Keratinocyte (primary cell): Measurements from ENCODE around the gene FAM156A. TPM values are rescaled to one million over a fixed set of nuclear protein-coding genes. Genes with fewer than 3 reads are reported as not detected.
"Not testable (repeated sequence)": the region's sequence is repeated elsewhere in the genome, so short reads cannot be mapped to it uniquely, and the experiment has no call there.

ENCODE experiments used
- DNase-seq: peaks from one replicate; pipeline ENCODE4 v3.0.0-alpha.2; 2011; ENCODE audit warnings: low read depth, missing footprints, low spot score
- FAIRE-seq: peaks from 2 replicates; lab custom pipeline; 2011; peaks lifted over from hg19 to GRCh38; lab: Jason Lieb, UNC
- H2AFZ ChIP-seq: 2 replicates; pipeline ENCODE4 v1.6.0; 2012; ENCODE audit warnings: low read length, control low read depth, inconsistent platforms; ENCODE audit not compliant: control insufficient read depth
- H3K27ac ChIP-seq: 2 replicates; pipeline ENCODE4 v1.5.1; 2011; ENCODE audit warnings: low read length; ENCODE audit not compliant: control insufficient read depth, insufficient read depth
- H3K27me3 ChIP-seq: 3 replicates; pipeline ENCODE4 v1.6.0; 2011; ENCODE audit warnings: low read length; ENCODE audit not compliant: control insufficient read depth, insufficient read depth; ENCODE audit errors: extremely low read depth
- H3K36me3 ChIP-seq, 2 experiments: 2 replicates in 1 of 2; 3 replicates in 1 of 2; pipeline ENCODE4 v1.5.1; 2011; ENCODE audit warnings: low read length in 2 of 2, mild to moderate bottlenecking in 1 of 2; ENCODE audit not compliant: control insufficient read depth in 2 of 2, insufficient read depth in 2 of 2; ENCODE audit errors: extremely low read depth in 1 of 2
- H3K4me1 ChIP-seq: 3 replicates; pipeline ENCODE4 v1.5.1; 2011; ENCODE audit warnings: low read length; ENCODE audit not compliant: control insufficient read depth, insufficient read depth; ENCODE audit errors: extremely low read depth
- H3K4me2 ChIP-seq: 3 replicates; pipeline ENCODE4 v1.6.0; 2011; ENCODE audit warnings: low read depth, low read length; ENCODE audit not compliant: control insufficient read depth, insufficient read depth; ENCODE audit errors: extremely low read depth
- H3K4me3 ChIP-seq, 3 experiments: fragments of 200-600 bp in 1 of 3; sonication (generic) in 1 of 3; 2 replicates in 2 of 3; 3 replicates in 1 of 3; pipeline ENCODE4 v1.5.1; 2011 to 2016; ENCODE audit warnings: low read length in 3 of 3, mild to moderate bottlenecking in 3 of 3, control low read depth in 2 of 3, inconsistent platforms in 1 of 3, low read depth in 1 of 3, mixed read lengths in 1 of 3, mixed run types in 1 of 3, moderate library complexity in 1 of 3; ENCODE audit not compliant: control insufficient read depth in 2 of 3, insufficient read depth in 2 of 3; ENCODE audit errors: extremely low read depth in 1 of 3
- H3K79me2 ChIP-seq: 2 replicates; pipeline ENCODE4 v1.6.0; 2012; ENCODE audit warnings: low read length; ENCODE audit not compliant: control insufficient read depth, insufficient read depth
- H3K9ac ChIP-seq: 3 replicates; pipeline ENCODE4 v1.6.0; 2011; ENCODE audit warnings: low read length; ENCODE audit not compliant: control insufficient read depth, insufficient read depth; ENCODE audit errors: extremely low read depth
- H3K9me1 ChIP-seq: 3 replicates; pipeline ENCODE4 v1.6.0; 2011; ENCODE audit warnings: low read length; ENCODE audit not compliant: control insufficient read depth, insufficient read depth; ENCODE audit errors: extremely low read depth
- H3K9me3 ChIP-seq: 2 replicates; pipeline ENCODE4 v1.5.1; 2012; ENCODE audit warnings: low read depth, low read length; ENCODE audit not compliant: control insufficient read depth
- H4K20me1 ChIP-seq: 3 replicates; pipeline ENCODE4 v1.6.0; 2011; ENCODE audit warnings: low read length; ENCODE audit not compliant: control insufficient read depth, insufficient read depth; ENCODE audit errors: extremely low read depth
- CTCF ChIP-seq, 3 experiments: IDR thresholded peaks in 1 of 3; conservative IDR thresholded peaks in 1 of 3; optimal IDR thresholded peaks in 1 of 3; 2 replicates in 2 of 3; 3 replicates in 1 of 3; pipeline versions ENCODE3 to v1.5.1; 2011; ENCODE audit warnings: low read length in 3 of 3, mild to moderate bottlenecking in 3 of 3, moderate library complexity in 2 of 3, control low read depth in 1 of 3, inconsistent platforms in 1 of 3; ENCODE audit not compliant: insufficient read depth in 2 of 3; ENCODE audit errors: extremely low read depth in 1 of 3
- EZH2 ChIP-seq: IDR thresholded peaks from one replicate; pipeline ENCODE4 v1.6.1; 2012; ENCODE audit warnings: inconsistent platforms, mild to moderate bottlenecking, low read length, moderate library complexity
- dilution Hi-C: fragments of 300-500 bp; cut with MboI; formaldehyde crosslinking; loops from one replicate; pipeline ENCODE4 v1.7.0; 2020; ENCODE audit warnings: low sequenced_read_pairs; ENCODE audit not compliant: extremely low pct_ligation_motif_present
- polyA plus RNA-seq, 5 experiments: library from polyadenylated mRNA; depleted of rRNA in 3 of 5; stranded (reverse) in 3 of 5; stranded (forward) in 1 of 5; unstranded in 1 of 5; fragments of >200 nt; gene quantifications; 1 replicate in 1 of 5; 2 replicates in 3 of 5; 3 replicates in 1 of 5; pipeline versions ENCODE4 v1.2.1 to v1.2.3, GENCODE V29; 2011 to 2012; ENCODE audit warnings: missing spikeins in 2 of 5, low read depth in 1 of 5, low replicate concordance in 1 of 5

FAM156A gene
- polyA plus RNA-seq, 1 donor (not counting 4 experiments of a cell fraction or from before 2014, with no cell fraction given): 12.8 TPM

GRCh38 chrX:52933213-52933612, 25.1 kb downstream of the FAM156A start:
- dilution Hi-C loops: no loop called here
- Histone ChIP-seq H3K4me1 (peaks cover 7% of the 10 kb centered on the region), H3K9ac (no peak overlapping the region), H3K36me3 (no peaks in the 10 kb centered on the region), H4K20me1 (no peaks in the 10 kb centered on the region), H3K27me3 (no peaks in the 10 kb centered on the region), H3K9me1 (no peaks in the 10 kb centered on the region), H2AFZ (no peak overlapping the region), H3K79me2 (no peaks in the 10 kb centered on the region), H3K4me2 (no peak overlapping the region), H3K9me3 (no peaks in the 10 kb centered on the region), H3K4me3 (no peak overlapping the region), H3K27ac (no peak overlapping the region)
- TF ChIP-seq EZH2 (no peak), CTCF (optimal IDR thresholded peaks at IDR 0.05 in 1 of 3, IDR thresholded peaks at IDR 0.05 in 1 of 3, conservative IDR thresholded peaks at IDR 0.05 in 1 of 3; ENCODE audit: extremely low read depth in 1 of 3, insufficient read depth in 2 of 3, low read length in 3 of 3) (no peak)
- no peak for DNase-seq
- FAIRE-seq: no peak

GRCh38 chrX:52930214-52930613, 28.1 kb downstream of the FAM156A start:
- H3K79me2 ChIP-seq, H3K4me1 ChIP-seq, H3K9ac ChIP-seq, H3K4me2 ChIP-seq, H3K36me3 ChIP-seq, dilution Hi-C loops, H3K9me3 ChIP-seq, FAIRE-seq, H3K27me3 ChIP-seq, DNase-seq, H4K20me1 ChIP-seq, H3K9me1 ChIP-seq, H3K4me3 ChIP-seq, H3K27ac ChIP-seq, H2AFZ ChIP-seq: not testable (repeated sequence)

GRCh38 chrX:52923781-52924241, 34.5 kb downstream of the FAM156A start:
- Histone ChIP-seq H3K4me3 (no peak overlapping the region), H3K27me3 (no peaks in the 10 kb centered on the region), H3K4me2 (peak overlapping the region; percentile 9), H2AFZ (no peak overlapping the region), H3K27ac (peak overlapping the region; percentile 6), H3K9me1 (no peaks in the 10 kb centered on the region), H3K36me3 (no peaks in the 10 kb centered on the region), H3K79me2 (no peaks in the 10 kb centered on the region), H3K9me3 (no peaks in the 10 kb centered on the region), H3K9ac (no peak overlapping the region), H4K20me1 (no peaks in the 10 kb centered on the region), H3K4me1 (peaks cover 11% of the 10 kb centered on the region)
- DNase-seq (no peak), FAIRE-seq (peak; percentile 61)
- TF ChIP-seq CTCF (optimal IDR thresholded peaks at IDR 0.05 in 1 of 3, IDR thresholded peaks at IDR 0.05 in 1 of 3, conservative IDR thresholded peaks at IDR 0.05 in 1 of 3; ENCODE audit: extremely low read depth in 1 of 3, insufficient read depth in 2 of 3, low read length in 3 of 3) (no peak), EZH2 (no peak)
- dilution Hi-C loops: no loop called here

GRCh38 chrX:52914704-52915103, 43.6 kb downstream of the FAM156A start:
- H3K9me3 ChIP-seq, H3K27me3 ChIP-seq, H4K20me1 ChIP-seq, H3K4me1 ChIP-seq, H3K79me2 ChIP-seq, H3K9me1 ChIP-seq, H3K9ac ChIP-seq, H2AFZ ChIP-seq, FAIRE-seq, H3K4me2 ChIP-seq, H3K27ac ChIP-seq, H3K36me3 ChIP-seq, dilution Hi-C loops, DNase-seq, H3K4me3 ChIP-seq: not testable (repeated sequence)
